Subcutaneous abdominal adipose tissue (tissue), 5 donors: ENCODE data around the gene SCUBE1.

ENCODE experiments used
- H3K27ac ChIP-seq: one replicate; pipeline ENCODE4 v1.7.0; 2013; ENCODE audit warnings: low read depth, mild to moderate bottlenecking, inconsistent platforms, low read length, moderate library complexity
- H3K27me3 ChIP-seq, 5 donors: one replicate each; pipeline ENCODE4 v1.7.0; 2013; ENCODE audit warnings: low read length in 5 of 5, inconsistent platforms in 1 of 5; ENCODE audit not compliant: control insufficient read depth in 5 of 5, insufficient read depth in 4 of 5
- H3K36me3 ChIP-seq, 5 donors: one replicate each; pipeline ENCODE4 v1.7.0; 2013; ENCODE audit warnings: low read length in 5 of 5; ENCODE audit not compliant: control insufficient read depth in 5 of 5, insufficient read depth in 5 of 5
- H3K4me1 ChIP-seq, 5 donors: one replicate each; pipeline ENCODE4 v1.7.0; 2013; ENCODE audit warnings: low read length in 5 of 5, mild to moderate bottlenecking in 3 of 5, moderate library complexity in 1 of 5; ENCODE audit not compliant: control insufficient read depth in 5 of 5, insufficient read depth in 5 of 5
- H3K4me3 ChIP-seq, 5 donors: one replicate each; pipeline ENCODE4 v1.7.0; 2013; ENCODE audit warnings: low read length in 5 of 5, low read depth in 1 of 5
- H3K9ac ChIP-seq, 5 donors: one replicate each; pipeline ENCODE4 v1.7.0; 2013; ENCODE audit warnings: low read length in 5 of 5, mild to moderate bottlenecking in 4 of 5, moderate library complexity in 3 of 5
- H3K9me3 ChIP-seq, 5 donors: one replicate each; pipeline ENCODE4 v1.7.0; 2013; ENCODE audit warnings: low read length in 5 of 5; ENCODE audit not compliant: control insufficient read depth in 5 of 5
- donor health status: healthy.
- donor health status: healthy.
- donor health status: healthy.
- donor health status: healthy.
- donor health status: healthy.

SCUBE1 gene

DNA sequence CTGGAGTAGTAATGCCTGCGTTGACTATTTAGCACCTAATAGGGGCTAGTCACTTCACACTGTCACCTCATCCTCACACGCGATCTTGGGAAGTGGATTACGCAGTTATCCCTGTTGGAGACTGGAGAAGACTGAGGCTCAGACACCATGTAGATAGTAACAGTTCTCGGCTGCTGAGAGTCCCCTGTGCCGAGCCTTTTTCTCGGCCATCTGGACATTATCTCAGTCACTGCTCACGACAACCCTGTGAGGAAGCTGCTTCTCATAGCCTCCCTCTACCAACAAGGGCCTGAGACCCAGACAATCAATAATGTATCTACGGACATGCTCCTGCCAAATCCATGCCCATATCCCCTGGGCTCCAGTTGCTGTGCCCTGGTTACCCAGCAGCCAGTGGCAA lies 25.9 kb downstream of the SCUBE1 start:
- H3K4me3 ChIP-seq, result no peak overlapping the region
- H3K9ac ChIP-seq, result no peak overlapping the region
- H3K36me3 ChIP-seq, result no peaks in the 10 kb centered on the region
- no peak overlapping the region for H3K27ac ChIP-seq
- H3K9me3 ChIP-seq, result no peaks in the 10 kb centered on the region
- peaks cover 3 to 46% (median 32%) of the 10 kb centered on the region in 5 donors for H3K4me1 ChIP-seq
- H3K27me3 ChIP-seq, result peaks cover 0 to 12% (median 3%) of the 10 kb centered on the region in 5 donors

DNA sequence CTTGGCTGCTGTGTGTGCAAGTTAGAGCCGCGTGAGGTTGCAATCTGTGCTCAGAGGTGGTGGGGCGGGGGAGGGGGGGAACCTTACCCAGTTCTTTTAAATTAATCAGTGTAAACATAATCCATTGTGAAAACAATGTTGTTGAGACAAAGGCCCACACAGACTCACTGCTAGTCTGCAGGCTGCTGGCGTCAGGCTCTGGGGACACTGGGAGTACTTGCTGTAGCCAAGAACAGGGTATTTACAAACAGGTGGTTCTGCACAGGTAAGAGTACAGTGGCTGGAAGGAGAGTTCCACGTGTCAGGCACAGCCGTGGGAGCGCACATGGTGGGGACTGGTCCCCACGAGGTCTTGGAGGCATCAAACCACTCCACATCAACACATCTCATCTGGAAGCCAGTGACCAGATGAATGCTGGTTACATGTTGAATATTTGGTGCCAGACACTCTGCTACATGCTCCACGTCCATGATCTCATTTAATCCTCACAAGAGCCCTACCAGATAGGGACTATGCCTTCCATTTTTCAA lies 27.4 kb downstream of the SCUBE1 start:
- no peak overlapping the region for H3K4me3 ChIP-seq

DNA sequence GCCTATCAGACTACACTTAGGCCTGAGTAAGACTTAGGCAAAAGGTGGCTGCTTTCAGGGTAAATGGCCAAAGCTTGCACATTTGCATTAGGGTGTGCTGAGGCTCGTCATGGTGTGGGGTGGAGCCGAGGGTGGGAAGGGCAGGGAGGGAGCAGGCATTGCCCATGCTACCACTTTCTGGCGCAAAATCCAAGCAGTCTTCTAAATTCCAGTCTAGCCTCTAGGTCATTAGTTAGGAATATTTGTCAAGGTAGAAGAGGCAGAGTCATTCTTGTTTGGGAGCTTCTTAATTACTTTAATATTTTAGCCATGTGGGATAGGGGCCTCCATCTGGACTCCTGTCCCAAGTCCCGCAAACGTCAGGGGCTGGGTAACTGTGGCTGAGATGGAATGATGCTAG lies 28.6 kb downstream of the SCUBE1 start:
- Histone ChIP-seq H3K36me3 (no peaks in the 10 kb centered on the region), H3K4me1 (peaks cover 3 to 46% (median 32%) of the 10 kb centered on the region in 5 donors), H3K9ac (no peak overlapping the region), H3K27me3 (peaks cover 3 to 8% (median 6%) of the 10 kb centered on the region in 5 donors), H3K9me3 (no peaks in the 10 kb centered on the region), H3K27ac (no peak overlapping the region), H3K4me3 (no peak overlapping the region)

More for the DNA sequence above, 27.4 kb downstream of the SCUBE1 start:
- Histone ChIP-seq H3K27me3 (peaks cover 0 to 11% (median 3%) of the 10 kb centered on the region in 5 donors), H3K9me3 (no peaks in the 10 kb centered on the region), H3K9ac (no peak overlapping the region), H3K4me1 (peaks cover 3 to 46% (median 32%) of the 10 kb centered on the region in 5 donors), H3K36me3 (no peaks in the 10 kb centered on the region), H3K27ac (no peak overlapping the region)

DNA sequence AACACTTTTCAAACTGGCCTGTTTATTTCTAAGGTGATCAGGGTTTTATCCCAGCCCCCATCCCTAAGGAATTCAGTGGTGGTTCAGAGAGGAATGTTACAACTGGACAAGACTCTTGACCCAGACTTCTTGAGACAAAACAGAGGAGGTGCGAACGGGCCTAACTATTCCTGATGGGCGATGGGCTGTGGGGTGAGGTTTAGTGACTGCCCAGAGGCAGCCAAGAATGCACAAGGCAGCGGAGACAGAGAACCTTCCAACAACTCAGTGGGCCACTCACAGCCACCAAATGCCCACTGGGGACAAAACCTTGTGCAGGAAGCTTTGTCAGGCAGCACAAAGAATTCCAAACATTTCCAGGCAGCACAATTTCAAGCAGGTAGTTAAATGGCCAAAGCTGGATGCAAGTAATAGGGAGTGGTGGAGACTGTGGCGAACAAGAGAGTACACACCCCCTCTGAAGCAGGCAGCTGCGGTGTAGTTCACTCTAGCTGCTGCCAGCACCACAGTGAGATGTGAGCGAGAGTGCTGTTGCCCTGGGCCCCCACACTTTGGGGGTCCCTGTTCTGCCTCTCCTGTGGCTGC lies 29.2 kb downstream of the SCUBE1 start:
- H3K36me3 ChIP-seq, result no peaks in the 10 kb centered on the region
- H3K4me1 ChIP-seq, result peaks cover 3 to 46% (median 32%) of the 10 kb centered on the region in 5 donors
- peak overlapping the region in 1 of 5 donors; percentile 9 for H3K4me3 ChIP-seq
- no peak overlapping the region for H3K9ac ChIP-seq
- H3K27ac ChIP-seq, result peak overlapping the region; percentile 34
- no peaks in the 10 kb centered on the region for H3K9me3 ChIP-seq
- peaks cover 3 to 8% (median 7%) of the 10 kb centered on the region in 5 donors for H3K27me3 ChIP-seq

DNA sequence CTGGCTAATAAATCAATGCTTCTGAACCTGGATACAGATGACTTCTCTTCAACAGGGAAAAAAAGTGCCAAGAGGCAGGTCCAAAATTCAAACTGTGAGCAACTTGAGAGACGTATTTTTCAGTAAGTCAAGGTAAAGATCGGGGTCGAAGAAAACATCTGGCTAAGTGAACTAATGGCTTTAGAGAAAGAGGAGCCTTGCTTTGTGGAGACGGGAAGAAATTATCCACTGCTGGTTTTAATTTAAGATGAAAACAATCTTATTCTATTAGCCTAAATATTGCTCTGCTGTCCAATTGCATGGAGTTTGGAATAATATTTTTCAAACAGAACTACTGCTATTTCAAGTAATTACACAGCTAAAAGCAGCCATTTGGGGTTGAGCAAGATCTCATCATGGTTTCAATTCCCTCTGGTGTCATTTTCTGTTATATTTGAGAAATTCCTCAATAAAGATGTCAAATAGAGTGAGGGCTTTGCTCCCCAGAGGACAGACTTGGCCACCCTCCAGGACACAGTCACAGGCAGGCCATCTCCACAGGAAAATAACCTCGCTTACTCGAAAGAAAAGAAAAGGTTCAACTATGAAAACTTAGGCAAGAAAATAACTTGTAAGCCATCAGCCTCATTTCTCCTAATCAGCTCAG lies 29.8 kb downstream of the SCUBE1 start:
- H3K36me3 ChIP-seq, result no peaks in the 10 kb centered on the region
- H3K27ac ChIP-seq, result peak overlapping the region; percentile 34
- H3K9ac ChIP-seq, result no peak overlapping the region
- no peaks in the 10 kb centered on the region for H3K9me3 ChIP-seq
- peaks cover 3 to 8% (median 7%) of the 10 kb centered on the region in 5 donors for H3K27me3 ChIP-seq
- H3K4me3 ChIP-seq, result no peak overlapping the region
- peaks cover 3 to 46% (median 32%) of the 10 kb centered on the region in 5 donors for H3K4me1 ChIP-seq

DNA sequence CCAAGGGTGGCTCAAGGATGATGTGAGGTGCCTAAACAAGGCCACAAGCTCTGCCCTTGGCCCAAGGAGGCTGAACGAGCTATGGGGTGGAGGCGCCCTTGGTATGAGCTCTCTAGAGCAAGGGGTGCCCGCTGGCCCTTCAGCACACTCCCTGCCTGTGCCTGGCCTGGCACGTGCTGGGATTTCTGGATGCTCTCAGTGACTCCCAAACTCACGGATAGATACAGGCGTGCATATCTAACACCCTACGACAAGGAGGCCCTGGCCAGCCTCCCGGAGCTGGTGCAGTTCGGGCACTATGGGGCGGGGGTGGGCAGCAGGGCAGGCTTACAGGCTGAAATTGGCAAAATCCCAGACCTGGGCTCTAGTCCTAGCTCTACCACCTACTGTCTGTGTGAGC lies 30.6 kb downstream of the SCUBE1 start:
- Histone ChIP-seq H3K9me3 (no peaks in the 10 kb centered on the region), H3K4me1 (peaks cover 3 to 46% (median 32%) of the 10 kb centered on the region in 5 donors), H3K4me3 (no peak overlapping the region), H3K27ac (no peak overlapping the region), H3K27me3 (peaks cover 3 to 8% (median 8%) of the 10 kb centered on the region in 5 donors), H3K36me3 (no peaks in the 10 kb centered on the region), H3K9ac (no peak overlapping the region)

DNA sequence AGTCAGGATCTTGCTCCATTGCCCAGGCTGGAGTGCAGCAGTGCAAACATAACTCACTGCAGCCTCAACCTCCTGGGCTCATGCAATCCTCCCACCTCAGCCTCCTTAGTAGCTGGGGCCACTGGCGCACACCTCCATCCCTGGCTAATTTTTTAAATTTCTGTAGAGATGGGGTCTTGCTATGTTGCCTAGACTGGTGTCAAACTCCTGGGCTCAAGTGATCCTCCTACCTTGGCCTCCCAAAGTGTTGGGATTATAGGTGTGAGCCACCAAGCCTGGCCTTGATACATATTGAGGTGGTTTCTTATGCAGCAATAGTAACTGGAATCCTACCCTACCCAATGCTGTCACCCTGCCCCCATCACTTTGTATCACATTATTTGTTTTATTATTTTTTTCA lies 32.4 kb downstream of the SCUBE1 start:
- Histone ChIP-seq H3K9ac (no peak overlapping the region), H3K36me3 (no peaks in the 10 kb centered on the region), H3K27me3 (peaks cover 8 to 21% (median 12%) of the 10 kb centered on the region in 5 donors), H3K4me3 (no peak overlapping the region), H3K27ac (no peak overlapping the region), H3K4me1 (peaks cover 3 to 35% (median 24%) of the 10 kb centered on the region in 5 donors), H3K9me3 (no peaks in the 10 kb centered on the region)

DNA sequence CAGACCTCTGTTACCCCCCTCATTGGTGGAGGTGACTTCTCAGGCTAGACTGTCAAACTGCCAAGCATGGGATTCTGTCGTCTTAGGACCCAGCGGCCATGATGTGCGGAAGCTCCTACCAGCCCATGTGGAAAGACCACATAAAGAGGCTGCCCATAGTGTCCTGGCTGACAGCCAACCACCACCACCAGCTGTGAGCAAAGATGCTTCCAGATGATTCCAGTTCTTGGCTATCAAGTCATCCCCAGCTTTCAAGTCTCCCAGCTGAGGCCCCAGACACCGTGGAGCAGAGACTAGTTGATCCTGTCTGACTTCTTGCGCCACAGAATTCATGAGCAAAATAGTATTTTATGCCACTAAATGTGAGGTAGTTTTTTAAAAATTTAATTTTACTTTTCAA lies 32.9 kb downstream of the SCUBE1 start:
- H3K27ac ChIP-seq, result no peak overlapping the region
- no peaks in the 10 kb centered on the region for H3K36me3 ChIP-seq
- peaks cover 3 to 30% (median 22%) of the 10 kb centered on the region in 5 donors for H3K4me1 ChIP-seq
- H3K9ac ChIP-seq, result no peak overlapping the region
- no peak overlapping the region for H3K4me3 ChIP-seq
- peaks cover 8 to 26% (median 12%) of the 10 kb centered on the region in 5 donors for H3K27me3 ChIP-seq
- no peaks in the 10 kb centered on the region for H3K9me3 ChIP-seq

DNA sequence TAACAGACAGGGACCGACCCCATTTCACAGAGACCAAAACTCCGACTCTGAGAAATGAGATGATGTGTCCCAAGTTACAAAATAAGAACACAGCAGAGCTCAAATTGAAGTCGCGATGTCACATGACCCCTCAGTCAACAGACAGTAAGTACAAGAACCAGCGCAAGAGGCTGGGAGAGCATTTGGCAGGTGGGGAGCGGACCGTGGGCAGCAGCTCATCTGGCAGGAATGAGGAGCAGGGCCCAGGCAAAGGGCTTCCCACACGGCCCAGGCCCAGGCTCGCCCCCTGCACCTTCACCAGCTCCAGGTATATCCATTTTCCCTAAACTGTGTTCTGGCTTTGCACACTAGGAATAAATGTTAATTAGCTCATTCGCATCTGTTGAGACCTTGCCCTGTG lies 34.3 kb downstream of the SCUBE1 start:
- no peaks in the 10 kb centered on the region for H3K36me3 ChIP-seq
- H3K9ac ChIP-seq, result no peak overlapping the region
- H3K27ac ChIP-seq, result no peak overlapping the region
- H3K4me3 ChIP-seq, result no peak overlapping the region
- H3K4me1 ChIP-seq, result peaks cover 3 to 16% (median 14%) of the 10 kb centered on the region in 5 donors
- H3K9me3 ChIP-seq, result no peaks in the 10 kb centered on the region
- H3K27me3 ChIP-seq, result peaks cover 8 to 33% (median 17%) of the 10 kb centered on the region in 5 donors
